K562 (cell line): ENCODE data around the gene MEGF11. TPM values are rescaled to one million over a fixed set of nuclear protein-coding genes. Genes with fewer than 3 reads are reported as not detected.
A peak's percentile ranks its signal among the peaks of the same experiment; 100 is the strongest.

ENCODE experiments used
- ARID1B ChIP-seq: fragments of 450-650 bp; IDR thresholded peaks from 2 replicates; pipeline ENCODE4 v1.6.1; 2016; ENCODE audit warnings: antibody characterized with exemption, mild to moderate bottlenecking, inconsistent platforms
- DDX20 ChIP-seq: fragments of 450-650 bp; IDR thresholded peaks from 2 replicates; pipeline ENCODE4 v1.6.1; 2016; ENCODE audit warnings: missing genetic modification characterization, low read depth, mild to moderate bottlenecking, missing compliant biosample characterization, moderate library complexity
- ETV1 ChIP-seq: fragments of 450-650 bp; conservative IDR thresholded peaks from 2 replicates; pipeline ENCODE4 v1.6.1; 2016; ENCODE audit warnings: missing genetic modification characterization, control low read depth, low read depth, missing compliant biosample characterization
- MAFF ChIP-seq: IDR thresholded peaks from 2 replicates; pipeline ENCODE4 v1.6.1; 2012; ENCODE audit warnings: low read length, improper control_type of control experiment
- MAZ ChIP-seq, 2 experiments: fragments of 450-650 bp in 1 of 2; sonication (generic) in 1 of 2; formaldehyde crosslinking; IDR thresholded peaks in 1 of 2; conservative IDR thresholded peaks in 1 of 2; 2 replicates each; pipeline versions ENCODE4 v1.4.0 to v1.5.0; 2020; ENCODE audit warnings: mild to moderate bottlenecking in 1 of 2, missing genetic modification reagents in 1 of 2
- MTA1 ChIP-seq: fragments of 450-650 bp; IDR thresholded peaks from 2 replicates; pipeline ENCODE4 v1.6.1; 2017; ENCODE audit warnings: borderline replicate concordance
- SIX5 ChIP-seq, 2 experiments: IDR thresholded peaks; 2 replicates each; pipeline ENCODE4 v1.6.1; 2011; ENCODE audit warnings: low read length in 2 of 2, borderline replicate concordance in 1 of 2, low read depth in 1 of 2, mild to moderate bottlenecking in 1 of 2, moderate library complexity in 1 of 2; ENCODE audit not compliant: insufficient read depth in 1 of 2
- ZNF347 ChIP-seq: fragments of 450-650 bp; formaldehyde crosslinking; IDR thresholded peaks from 2 replicates; pipeline ENCODE4 v1.4.0; 2020; ENCODE audit warnings: low read depth, mild to moderate bottlenecking, moderate library complexity
- ZNF699 ChIP-seq: fragments of 250-450 bp; sonication (Bioruptor Pico); IDR thresholded peaks from 2 replicates; pipeline ENCODE4 v1.8.0; 2021; ENCODE audit warnings: mild to moderate bottlenecking, moderate library complexity; ENCODE audit not compliant: insufficient replicate concordance
- polyA plus RNA-seq, 8 experiments: library from polyadenylated mRNA; depleted of rRNA in 4 of 8; stranded (reverse) in 5 of 8; unstranded in 3 of 8; fragments of >200 nt; fragmentation: Nextera tagmentation in 2 of 8; fragmentation: Illumina TruSeq in 1 of 8; extraction: Ambion mirVana in 2 of 8; extraction: Trizol in 1 of 8; gene quantifications; 2 replicates each; pipeline versions ENCODE4 v1.2.1 to v1.2.3, GENCODE V29; 2011 to 2014; ENCODE audit warnings: inconsistent platforms in 1 of 8, missing spikeins in 1 of 8
- total RNA-seq, 7 experiments: library from RNA; depleted of rRNA in 6 of 7; stranded (reverse); fragments of >200 nt in 6 of 7; fragmentation: Illumina TruSeq in 2 of 7; extraction: Trizol in 2 of 7; gene quantifications; 2 replicates each; pipeline versions ENCODE4 v1.2.1 to v1.2.3, GENCODE V29; 2011 to 2021; ENCODE audit warnings: low replicate concordance in 1 of 7
- TF ChIP-seq, protein P1 (sequence below): fragments of 450-650 bp; IDR thresholded peaks from one replicate; pipeline ENCODE4 v1.6.1; 2018; ENCODE audit warnings: mild to moderate bottlenecking, moderate library complexity; ENCODE audit not compliant: partially characterized antibody
- TF ChIP-seq, protein P2 (sequence below): sonication (generic); formaldehyde crosslinking; IDR thresholded peaks from 2 replicates; pipeline ENCODE4 v1.8.0; 2023; ENCODE audit warnings: missing genetic modification reagents, mild to moderate bottlenecking, borderline replicate concordance
- TF ChIP-seq, protein P3 (sequence below): fragments of 200-800 bp; sonication (Bioruptor generic); IDR thresholded peaks from 2 replicates; pipeline ENCODE4 v1.6.1; 2017; ENCODE audit warnings: missing genetic modification characterization, missing compliant biosample characterization
- TF ChIP-seq, protein P4 (sequence below): sonication (generic); formaldehyde crosslinking; IDR thresholded peaks from 2 replicates; pipeline ENCODE4 v1.8.0; 2022; ENCODE audit warnings: mild to moderate bottlenecking, missing genetic modification reagents

MEGF11 gene
- total and polyA plus RNA-seq, 9 of the 15 experiments (the other 6 are each of a cell fraction or from before 2014, with no cell fraction given): 0.06 to 0.23 (median 0.20) TPM; not detected in 6

GRCh38 chr15:65916664-65917406 lies 336.7 kb downstream of the MEGF11 start (continued):
- TF ChIP-seq, protein P1, sequence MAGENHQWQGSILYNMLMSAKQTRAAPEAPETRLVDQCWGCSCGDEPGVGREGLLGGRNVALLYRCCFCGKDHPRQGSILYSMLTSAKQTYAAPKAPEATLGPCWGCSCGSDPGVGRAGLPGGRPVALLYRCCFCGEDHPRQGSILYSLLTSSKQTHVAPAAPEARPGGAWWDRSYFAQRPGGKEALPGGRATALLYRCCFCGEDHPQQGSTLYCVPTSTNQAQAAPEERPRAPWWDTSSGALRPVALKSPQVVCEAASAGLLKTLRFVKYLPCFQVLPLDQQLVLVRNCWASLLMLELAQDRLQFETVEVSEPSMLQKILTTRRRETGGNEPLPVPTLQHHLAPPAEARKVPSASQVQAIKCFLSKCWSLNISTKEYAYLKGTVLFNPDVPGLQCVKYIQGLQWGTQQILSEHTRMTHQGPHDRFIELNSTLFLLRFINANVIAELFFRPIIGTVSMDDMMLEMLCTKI: no peak
- TF ChIP-seq, protein P2, sequence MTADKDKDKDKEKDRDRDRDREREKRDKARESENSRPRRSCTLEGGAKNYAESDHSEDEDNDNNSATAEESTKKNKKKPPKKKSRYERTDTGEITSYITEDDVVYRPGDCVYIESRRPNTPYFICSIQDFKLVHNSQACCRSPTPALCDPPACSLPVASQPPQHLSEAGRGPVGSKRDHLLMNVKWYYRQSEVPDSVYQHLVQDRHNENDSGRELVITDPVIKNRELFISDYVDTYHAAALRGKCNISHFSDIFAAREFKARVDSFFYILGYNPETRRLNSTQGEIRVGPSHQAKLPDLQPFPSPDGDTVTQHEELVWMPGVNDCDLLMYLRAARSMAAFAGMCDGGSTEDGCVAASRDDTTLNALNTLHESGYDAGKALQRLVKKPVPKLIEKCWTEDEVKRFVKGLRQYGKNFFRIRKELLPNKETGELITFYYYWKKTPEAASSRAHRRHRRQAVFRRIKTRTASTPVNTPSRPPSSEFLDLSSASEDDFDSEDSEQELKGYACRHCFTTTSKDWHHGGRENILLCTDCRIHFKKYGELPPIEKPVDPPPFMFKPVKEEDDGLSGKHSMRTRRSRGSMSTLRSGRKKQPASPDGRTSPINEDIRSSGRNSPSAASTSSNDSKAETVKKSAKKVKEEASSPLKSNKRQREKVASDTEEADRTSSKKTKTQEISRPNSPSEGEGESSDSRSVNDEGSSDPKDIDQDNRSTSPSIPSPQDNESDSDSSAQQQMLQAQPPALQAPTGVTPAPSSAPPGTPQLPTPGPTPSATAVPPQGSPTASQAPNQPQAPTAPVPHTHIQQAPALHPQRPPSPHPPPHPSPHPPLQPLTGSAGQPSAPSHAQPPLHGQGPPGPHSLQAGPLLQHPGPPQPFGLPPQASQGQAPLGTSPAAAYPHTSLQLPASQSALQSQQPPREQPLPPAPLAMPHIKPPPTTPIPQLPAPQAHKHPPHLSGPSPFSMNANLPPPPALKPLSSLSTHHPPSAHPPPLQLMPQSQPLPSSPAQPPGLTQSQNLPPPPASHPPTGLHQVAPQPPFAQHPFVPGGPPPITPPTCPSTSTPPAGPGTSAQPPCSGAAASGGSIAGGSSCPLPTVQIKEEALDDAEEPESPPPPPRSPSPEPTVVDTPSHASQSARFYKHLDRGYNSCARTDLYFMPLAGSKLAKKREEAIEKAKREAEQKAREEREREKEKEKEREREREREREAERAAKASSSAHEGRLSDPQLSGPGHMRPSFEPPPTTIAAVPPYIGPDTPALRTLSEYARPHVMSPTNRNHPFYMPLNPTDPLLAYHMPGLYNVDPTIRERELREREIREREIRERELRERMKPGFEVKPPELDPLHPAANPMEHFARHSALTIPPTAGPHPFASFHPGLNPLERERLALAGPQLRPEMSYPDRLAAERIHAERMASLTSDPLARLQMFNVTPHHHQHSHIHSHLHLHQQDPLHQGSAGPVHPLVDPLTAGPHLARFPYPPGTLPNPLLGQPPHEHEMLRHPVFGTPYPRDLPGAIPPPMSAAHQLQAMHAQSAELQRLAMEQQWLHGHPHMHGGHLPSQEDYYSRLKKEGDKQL (CRISPR knock-in tag): no peak
- TF ChIP-seq MAFF (no peak), ZNF699 (CRISPR knock-in tag) (no peak), ETV1 (no peak), MAZ (CRISPR knock-in tag; conservative IDR thresholded peaks at IDR 0.05 in 1 of 2, IDR thresholded peaks at IDR 0.05 in 1 of 2) (peak in 1 of 2 experiments; percentile 40; a peak in 1 of 4 replicates), ZNF347 (CRISPR knock-in tag) (no peak), SIX5 (IDR thresholded peaks at IDR 0.05; ENCODE audit: borderline replicate concordance in 1 of 2, insufficient read depth in 1 of 2, low read depth in 1 of 2, low read length in 2 of 2) (no peak), ARID1B (no peak), MTA1 (no peak), DDX20 (tag) (no peak)
- TF ChIP-seq, protein P3, sequence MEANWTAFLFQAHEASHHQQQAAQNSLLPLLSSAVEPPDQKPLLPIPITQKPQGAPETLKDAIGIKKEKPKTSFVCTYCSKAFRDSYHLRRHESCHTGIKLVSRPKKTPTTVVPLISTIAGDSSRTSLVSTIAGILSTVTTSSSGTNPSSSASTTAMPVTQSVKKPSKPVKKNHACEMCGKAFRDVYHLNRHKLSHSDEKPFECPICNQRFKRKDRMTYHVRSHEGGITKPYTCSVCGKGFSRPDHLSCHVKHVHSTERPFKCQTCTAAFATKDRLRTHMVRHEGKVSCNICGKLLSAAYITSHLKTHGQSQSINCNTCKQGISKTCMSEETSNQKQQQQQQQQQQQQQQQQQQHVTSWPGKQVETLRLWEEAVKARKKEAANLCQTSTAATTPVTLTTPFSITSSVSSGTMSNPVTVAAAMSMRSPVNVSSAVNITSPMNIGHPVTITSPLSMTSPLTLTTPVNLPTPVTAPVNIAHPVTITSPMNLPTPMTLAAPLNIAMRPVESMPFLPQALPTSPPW: no peak
- TF ChIP-seq, protein P4, sequence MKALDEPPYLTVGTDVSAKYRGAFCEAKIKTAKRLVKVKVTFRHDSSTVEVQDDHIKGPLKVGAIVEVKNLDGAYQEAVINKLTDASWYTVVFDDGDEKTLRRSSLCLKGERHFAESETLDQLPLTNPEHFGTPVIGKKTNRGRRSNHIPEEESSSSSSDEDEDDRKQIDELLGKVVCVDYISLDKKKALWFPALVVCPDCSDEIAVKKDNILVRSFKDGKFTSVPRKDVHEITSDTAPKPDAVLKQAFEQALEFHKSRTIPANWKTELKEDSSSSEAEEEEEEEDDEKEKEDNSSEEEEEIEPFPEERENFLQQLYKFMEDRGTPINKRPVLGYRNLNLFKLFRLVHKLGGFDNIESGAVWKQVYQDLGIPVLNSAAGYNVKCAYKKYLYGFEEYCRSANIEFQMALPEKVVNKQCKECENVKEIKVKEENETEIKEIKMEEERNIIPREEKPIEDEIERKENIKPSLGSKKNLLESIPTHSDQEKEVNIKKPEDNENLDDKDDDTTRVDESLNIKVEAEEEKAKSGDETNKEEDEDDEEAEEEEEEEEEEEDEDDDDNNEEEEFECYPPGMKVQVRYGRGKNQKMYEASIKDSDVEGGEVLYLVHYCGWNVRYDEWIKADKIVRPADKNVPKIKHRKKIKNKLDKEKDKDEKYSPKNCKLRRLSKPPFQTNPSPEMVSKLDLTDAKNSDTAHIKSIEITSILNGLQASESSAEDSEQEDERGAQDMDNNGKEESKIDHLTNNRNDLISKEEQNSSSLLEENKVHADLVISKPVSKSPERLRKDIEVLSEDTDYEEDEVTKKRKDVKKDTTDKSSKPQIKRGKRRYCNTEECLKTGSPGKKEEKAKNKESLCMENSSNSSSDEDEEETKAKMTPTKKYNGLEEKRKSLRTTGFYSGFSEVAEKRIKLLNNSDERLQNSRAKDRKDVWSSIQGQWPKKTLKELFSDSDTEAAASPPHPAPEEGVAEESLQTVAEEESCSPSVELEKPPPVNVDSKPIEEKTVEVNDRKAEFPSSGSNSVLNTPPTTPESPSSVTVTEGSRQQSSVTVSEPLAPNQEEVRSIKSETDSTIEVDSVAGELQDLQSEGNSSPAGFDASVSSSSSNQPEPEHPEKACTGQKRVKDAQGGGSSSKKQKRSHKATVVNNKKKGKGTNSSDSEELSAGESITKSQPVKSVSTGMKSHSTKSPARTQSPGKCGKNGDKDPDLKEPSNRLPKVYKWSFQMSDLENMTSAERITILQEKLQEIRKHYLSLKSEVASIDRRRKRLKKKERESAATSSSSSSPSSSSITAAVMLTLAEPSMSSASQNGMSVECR (CRISPR knock-in tag): no peak
